Esophagus muscularis mucosa (tissue), 3 donors: ENCODE measurements around the gene ETF1.

Experiments used
- CTCF ChIP-seq, 3 experiments: fragments of 200-600 bp in 2 of 3; fragments of 450-650 bp in 1 of 3; sonication (generic) in 2 of 3; IDR thresholded peaks; one replicate each; pipeline ENCODE4 v1.5.1; 2017 to 2019; ENCODE audit warnings: antibody characterized with exemption in 3 of 3, mild to moderate bottlenecking in 2 of 3, moderate library complexity in 1 of 3
- EP300 ChIP-seq: sonication (generic); formaldehyde crosslinking; IDR thresholded peaks from one replicate; pipeline ENCODE4 v1.6.1; 2017; ENCODE audit warnings: antibody characterized with exemption

GRCh38 chr5:138502121-138502520, 40.9 kb downstream of the ETF1 start:
- TF ChIP-seq CTCF (IDR thresholded peaks at IDR 0.05) (no peak), EP300 (no peak)
